ENCODE data around the gene MPRIP.

MPRIP gene

GRCh38 chr17:17196776-17197175, 154.5 kb downstream of the MPRIP start:
- no peak overlapping the region for H3K4me3 ChIP-seq (ENCODE audit: low read depth, low read length)
- DNase-seq (ENCODE audit: low read depth, low spot score) = no peak
- no peak for TF ChIP-seq CTCF (IDR thresholded peaks at IDR 0.05; ENCODE audit: low read depth, low read length)
- in situ Hi-C loops (cut with HindIII; ENCODE audit: low sequenced_read_pairs) = no loop called here

- in situ Hi-C loops (cut with HindIII; ENCODE audit: low sequenced_read_pairs) = no loop called here
- no peak for TF ChIP-seq CTCF (IDR thresholded peaks at IDR 0.05; ENCODE audit: low read depth, low read length)
- no peak for DNase-seq (ENCODE audit: low read depth, low spot score)
Observed at GRCh38 chr17:17198281-17198680, 156.0 kb downstream of the MPRIP start.

GRCh38 chr17:17200311-17200710, 158.1 kb downstream of the MPRIP start:
- in situ Hi-C loops (cut with HindIII; ENCODE audit: low sequenced_read_pairs) = no loop called here
- no peak for TF ChIP-seq CTCF (IDR thresholded peaks at IDR 0.05; ENCODE audit: low read depth, low read length)
- no peak for DNase-seq (ENCODE audit: low read depth, low spot score)
- no peak overlapping the region for H3K4me3 ChIP-seq (ENCODE audit: low read depth, low read length)

More at GRCh38 chr17:17198281-17198680, 156.0 kb downstream of the MPRIP start:
- H3K4me3 ChIP-seq (ENCODE audit: low read depth, low read length) = no peak overlapping the region

- no peak for TF ChIP-seq CTCF (IDR thresholded peaks at IDR 0.05; ENCODE audit: low read depth, low read length)
- in situ Hi-C loops (cut with HindIII; ENCODE audit: low sequenced_read_pairs) = no loop called here
- H3K4me3 ChIP-seq (ENCODE audit: low read depth, low read length) = no peak overlapping the region
- DNase-seq (ENCODE audit: low read depth, low spot score) = peak; percentile 30
Observed at GRCh38 chr17:17200831-17201230, 158.6 kb downstream of the MPRIP start.

GRCh38 chr17:17201271-17201670, 159.0 kb downstream of the MPRIP start:
- no peak for DNase-seq (ENCODE audit: low read depth, low spot score)
- TF ChIP-seq CTCF (IDR thresholded peaks at IDR 0.05; ENCODE audit: low read depth, low read length) = no peak
- H3K4me3 ChIP-seq (ENCODE audit: low read depth, low read length) = no peak overlapping the region
- in situ Hi-C loops (cut with HindIII; ENCODE audit: low sequenced_read_pairs) = no loop called here

GRCh38 chr17:17201907-17202306, 159.7 kb downstream of the MPRIP start:
- DNase-seq (ENCODE audit: low read depth, low spot score) = no peak
- no peak for TF ChIP-seq CTCF (IDR thresholded peaks at IDR 0.05; ENCODE audit: low read depth, low read length)
- no peak overlapping the region for H3K4me3 ChIP-seq (ENCODE audit: low read depth, low read length)
- in situ Hi-C loops (cut with HindIII; ENCODE audit: low sequenced_read_pairs) = no loop called here

GRCh38 chr17:17203173-17203730, 161.0 kb downstream of the MPRIP start:
- in situ Hi-C loops (cut with HindIII; ENCODE audit: low sequenced_read_pairs) = no loop called here
- no peak overlapping the region for H3K4me3 ChIP-seq (ENCODE audit: low read depth, low read length)
- no peak for DNase-seq (ENCODE audit: low read depth, low spot score)
- TF ChIP-seq CTCF (IDR thresholded peaks at IDR 0.05; ENCODE audit: low read depth, low read length) = no peak

Data from astrocyte of the spinal cord (primary cell).